MCF 10A (cell line): ENCODE results near the gene RUNX3. TPM values are rescaled to one million over a fixed set of nuclear protein-coding genes. Genes with fewer than 3 reads are reported as not detected.

Source experiments
- BruUV-seq: library from RNA; stranded (reverse); fragments of 400-500 nt; replicated peaks from 2 replicates; lab custom pipeline; 2021; lab: Mats Ljungman, UMichigan
- CTCF ChIA-PET: fragments of 300-600 bp; sonication (Branson Sonifier 250); formaldehyde crosslinking; extraction: SDS; loops from one replicate; lab custom pipeline; 2021; ENCODE audit warnings: antibody characterized with exemption, inconsistent platforms; lab: Yijun Ruan, JAX
- POLR2A ChIA-PET: fragments of 300-600, 350-650 bp; sonication (Branson Sonifier 250); formaldehyde crosslinking; extraction: SDS; loops from one replicate; lab custom pipeline; 2020; ENCODE audit warnings: antibody characterized with exemption, inconsistent platforms; lab: Yijun Ruan, JAX
- DNase-seq: peaks from one replicate; pipeline ENCODE4 v3.0.0-alpha.2; 2018; ENCODE audit not compliant: unreplicated experiment
- H3K27ac Mint-ChIP-seq: one replicate; pipeline ENCODE4 v1.8.0; 2022; ENCODE audit warnings: mild to moderate bottlenecking, low read depth, mixed read lengths; ENCODE audit not compliant: unreplicated experiment
- H3K27me3 Mint-ChIP-seq: one replicate; pipeline ENCODE4 v1.8.0; 2022; ENCODE audit warnings: mixed read lengths; ENCODE audit not compliant: insufficient read depth, unreplicated experiment
- H3K36me3 Mint-ChIP-seq: one replicate; pipeline ENCODE4 v1.8.0; 2022; ENCODE audit warnings: mild to moderate bottlenecking, moderate library complexity, mixed read lengths; ENCODE audit not compliant: insufficient read depth, unreplicated experiment
- H3K4me1 Mint-ChIP-seq: one replicate; pipeline ENCODE4 v1.8.0; 2022; ENCODE audit warnings: mixed read lengths; ENCODE audit not compliant: insufficient read depth, unreplicated experiment
- H3K4me3 Mint-ChIP-seq: one replicate; pipeline ENCODE4 v1.8.0; 2022; ENCODE audit warnings: mild to moderate bottlenecking, moderate library complexity, mixed read lengths; ENCODE audit not compliant: unreplicated experiment
- H3K9me3 Mint-ChIP-seq: one replicate; pipeline ENCODE4 v1.8.0; 2022; ENCODE audit warnings: mixed read lengths; ENCODE audit not compliant: unreplicated experiment
- CTCF ChIP-seq: fragments of 200-600 bp; IDR thresholded peaks from one replicate; pipeline ENCODE4 v1.8.0; 2022; ENCODE audit warnings: antibody characterized with exemption, mild to moderate bottlenecking; ENCODE audit not compliant: unreplicated experiment
- intact Hi-C: fragments of 100-400 bp; cut with micrococcal nuclease; formaldehyde crosslinking; loops from 2 replicates; pipeline ENCODE4 v1.14.1; 2022
- total RNA-seq: library from RNA; stranded (reverse); gene quantifications from 2 replicates; pipeline ENCODE4 v1.2.3, GENCODE V29; 2022

RUNX3 gene
- total RNA-seq, 1 experiment from 2014 or later, result not detected

GRCh38 chr1:24927988-24928688 is 1.9 kb downstream of the RUNX3 start:
- no peaks in the 10 kb centered on the region for H3K4me1 Mint-ChIP-seq

GRCh38 chr1:24927473-24927872 is 2.6 kb downstream of the RUNX3 start:
- H3K4me1 Mint-ChIP-seq, result no peaks in the 10 kb centered on the region
- peaks cover 35% of the 10 kb centered on the region for H3K27me3 Mint-ChIP-seq
- no peaks in the 10 kb centered on the region for H3K9me3 Mint-ChIP-seq
- ChIA-PET CTCF (interaction anchor here (0.9 to 1.6 kb wide), 4 partner anchors 29 to 276 kb away, joined by 3 to 5 read pairs (median 4); no protein-coding TSS in a partner anchor), POLR2A (interaction anchor here (0.9 kb wide), 1 partner anchor 11 kb away, joined by 3 read pairs; no protein-coding TSS in a partner anchor)
- no peaks in the 10 kb centered on the region for H3K36me3 Mint-ChIP-seq
- H3K27ac Mint-ChIP-seq, result no peak overlapping the region
- no TSS peak for BruUV-seq
- TF ChIP-seq CTCF, result no peak
- no peak overlapping the region for H3K4me3 Mint-ChIP-seq
- no peak for DNase-seq
- intact Hi-C loops, result no loop called here

More at GRCh38 chr1:24927988-24928688, 1.9 kb downstream of the RUNX3 start:
- Mint-ChIP-seq H3K9me3 (no peaks in the 10 kb centered on the region), H3K4me3 (no peak overlapping the region), H3K27ac (no peak overlapping the region), H3K27me3 (peaks cover 35% of the 10 kb centered on the region), H3K36me3 (no peaks in the 10 kb centered on the region)
- no peak for TF ChIP-seq CTCF
- POLR2A ChIA-PET, result no interaction called here
- no TSS peak for BruUV-seq
- CTCF ChIA-PET, result interaction anchor here (0.9 to 1.6 kb wide), 3 partner anchors 30 to 173 kb away, joined by 3 to 5 read pairs (median 5); no protein-coding TSS in a partner anchor
- DNase-seq, result no peak
- intact Hi-C loops, result no loop called here

GRCh38 chr1:24926563-24927249 is 3.4 kb downstream of the RUNX3 start:
- ChIA-PET CTCF (interaction anchor here (0.9 to 1.5 kb wide), 3 partner anchors 111 to 443 kb away, joined by 3 to 5 read pairs (median 4); no protein-coding TSS in a partner anchor), POLR2A (interaction anchor here (0.9 kb wide), 2 partner anchors 9 to 10 kb away, joined by 3 read pairs; no protein-coding TSS in a partner anchor)
- H3K4me3 Mint-ChIP-seq, result no peak overlapping the region
- peaks cover 35% of the 10 kb centered on the region for H3K27me3 Mint-ChIP-seq
- intact Hi-C loops, result no loop called here
- no peaks in the 10 kb centered on the region for H3K9me3 Mint-ChIP-seq
- no peaks in the 10 kb centered on the region for H3K36me3 Mint-ChIP-seq
- TF ChIP-seq CTCF, result no peak
- no TSS peak for BruUV-seq
- no peaks in the 10 kb centered on the region for H3K4me1 Mint-ChIP-seq
- H3K27ac Mint-ChIP-seq, result no peak overlapping the region
- no peak for DNase-seq

- Mint-ChIP-seq H3K4me1 (no peaks in the 10 kb centered on the region), H3K27me3 (peaks cover 35% of the 10 kb centered on the region), H3K9me3 (no peaks in the 10 kb centered on the region), H3K36me3 (no peaks in the 10 kb centered on the region), H3K4me3 (no peak overlapping the region), H3K27ac (no peak overlapping the region)
- no TSS peak for BruUV-seq
- intact Hi-C loops, result no loop called here
- DNase-seq, result no peak
- CTCF ChIA-PET, result interaction anchor here (0.9 kb wide), 1 partner anchor 442 kb away, joined by 3 read pairs; no protein-coding TSS in a partner anchor
- POLR2A ChIA-PET, result interaction anchor here (0.9 kb wide), 1 partner anchor 10 kb away, joined by 3 read pairs; no protein-coding TSS in a partner anchor
- no peak for TF ChIP-seq CTCF
Observed at GRCh38 chr1:24925963-24926362, 4.1 kb downstream of the RUNX3 start.
